H9 (cell line): ENCODE data around the gene PCDHGA11. TPM values are rescaled to one million over a fixed set of nuclear protein-coding genes. Genes with fewer than 3 reads are reported as not detected.
"Not testable (repeated sequence)": the region's sequence is repeated elsewhere in the genome, so short reads cannot be mapped to it uniquely, and the experiment has no call there.

ENCODE experiments used
- DNase-seq: peaks from one replicate; pipeline ENCODE4 v3.0.0-alpha.2; 2017
- H2AFZ ChIP-seq: one replicate; pipeline ENCODE4 v1.6.1; 2013; ENCODE audit warnings: mild to moderate bottlenecking, low read length, control low read depth, moderate library complexity
- H2AK5ac ChIP-seq: 2 replicates; pipeline ENCODE4 v1.6.1; 2013; ENCODE audit warnings: low read length, control low read depth, mixed read lengths; ENCODE audit not compliant: insufficient read length
- H2BK120ac ChIP-seq: one replicate; pipeline ENCODE4 v1.6.1; 2013; ENCODE audit warnings: low read depth, mild to moderate bottlenecking, low read length, control low read depth, inconsistent platforms; ENCODE audit not compliant: poor library complexity, severe bottlenecking
- H2BK12ac ChIP-seq: 2 replicates; pipeline ENCODE4 v1.6.1; 2013; ENCODE audit warnings: low read length, control low read depth, mixed read lengths, low read depth; ENCODE audit not compliant: insufficient read length
- H2BK15ac ChIP-seq: 2 replicates; pipeline ENCODE4 v1.6.1; 2013; ENCODE audit warnings: low read depth, low read length, control low read depth
- H2BK20ac ChIP-seq: one replicate; pipeline ENCODE4 v1.6.1; 2013; ENCODE audit warnings: low read depth, mild to moderate bottlenecking, low read length, control low read depth, inconsistent platforms; ENCODE audit not compliant: poor library complexity, severe bottlenecking
- H2BK5ac ChIP-seq: 2 replicates; pipeline ENCODE4 v1.6.1; 2013; ENCODE audit warnings: low read length, control low read depth, mixed read lengths; ENCODE audit not compliant: insufficient read length
- H3K14ac ChIP-seq: 2 replicates; pipeline ENCODE4 v1.6.1; 2013; ENCODE audit warnings: low read length, control low read depth; ENCODE audit not compliant: insufficient read depth
- H3K18ac ChIP-seq: 2 replicates; pipeline ENCODE4 v1.6.1; 2013; ENCODE audit warnings: low read depth, mild to moderate bottlenecking, mixed read lengths, low read length, control low read depth; ENCODE audit not compliant: insufficient read length
- H3K23ac ChIP-seq: 2 replicates; pipeline ENCODE4 v1.6.1; 2013; ENCODE audit warnings: low read length, control low read depth, mixed read lengths, low read depth; ENCODE audit not compliant: insufficient read length
- H3K23me2 ChIP-seq: 2 replicates; pipeline ENCODE4 v1.6.1; 2013; ENCODE audit warnings: low read depth, mild to moderate bottlenecking, mixed read lengths, low read length, control low read depth; ENCODE audit not compliant: insufficient read length, poor library complexity, severe bottlenecking
- H3K27ac ChIP-seq: 2 replicates; pipeline ENCODE4 v1.5.1; 2013; ENCODE audit warnings: low read length, control low read depth, mixed read lengths, low read depth; ENCODE audit not compliant: insufficient read length
- H3K27me3 ChIP-seq: 2 replicates; pipeline ENCODE4 v1.6.1; 2013; ENCODE audit warnings: low read length, control low read depth, inconsistent platforms; ENCODE audit not compliant: insufficient read depth
- H3K4ac ChIP-seq: 2 replicates; pipeline ENCODE4 v1.6.1; 2013; ENCODE audit warnings: low read depth, mild to moderate bottlenecking, control low read depth, inconsistent platforms, low read length, moderate library complexity
- H3K4me1 ChIP-seq: 2 replicates; pipeline ENCODE4 v1.6.1; 2013; ENCODE audit warnings: low read length, control low read depth, inconsistent platforms; ENCODE audit not compliant: insufficient read depth
- H3K4me2 ChIP-seq: 2 replicates; pipeline ENCODE4 v1.6.1; 2013; ENCODE audit warnings: low read length, control low read depth, mixed read lengths; ENCODE audit not compliant: insufficient read length, insufficient read depth
- H3K56ac ChIP-seq: 2 replicates; pipeline ENCODE4 v1.6.1; 2013; ENCODE audit warnings: low read depth, mild to moderate bottlenecking, mixed read lengths, low read length, control low read depth; ENCODE audit not compliant: insufficient read length
- H3K79me1 ChIP-seq: 2 replicates; pipeline ENCODE4 v1.6.1; 2013; ENCODE audit warnings: low read depth, mild to moderate bottlenecking, moderate library complexity, low read length, control low read depth, inconsistent platforms; ENCODE audit not compliant: insufficient read depth, poor library complexity, severe bottlenecking
- H3K79me2 ChIP-seq: 2 replicates; pipeline ENCODE4 v1.6.1; 2013; ENCODE audit warnings: low read length, control low read depth, inconsistent platforms; ENCODE audit not compliant: insufficient read depth
- H3K9ac ChIP-seq: 2 replicates; pipeline ENCODE4 v1.6.1; 2013; ENCODE audit warnings: low read length, control low read depth, mixed read lengths; ENCODE audit not compliant: insufficient read length; ENCODE audit errors: extremely low read depth
- H3K9me3 ChIP-seq: one replicate; pipeline ENCODE4 v1.6.1; 2013; ENCODE audit warnings: low read depth, low read length, inconsistent platforms; ENCODE audit not compliant: control insufficient read depth
- H3T11ph ChIP-seq: one replicate; pipeline ENCODE4 v1.6.1; 2013; ENCODE audit warnings: mild to moderate bottlenecking, low read length, control low read depth, inconsistent platforms
- H4K20me1 ChIP-seq: one replicate; pipeline ENCODE4 v1.6.1; 2013; ENCODE audit not compliant: control insufficient read depth, insufficient read length, insufficient read depth
- H4K5ac ChIP-seq: 2 replicates; pipeline ENCODE4 v1.6.1; 2013; ENCODE audit warnings: low read depth, mild to moderate bottlenecking, mixed read lengths, low read length, control low read depth; ENCODE audit not compliant: insufficient read length
- H4K8ac ChIP-seq: replicated peaks from 2 replicates; pipeline ENCODE4 v1.6.1; 2013; ENCODE audit warnings: low read length, control low read depth, mixed read lengths, low read depth; ENCODE audit not compliant: insufficient read length
- H4K91ac ChIP-seq: 2 replicates; pipeline ENCODE4 v1.6.1; 2013; ENCODE audit warnings: low read depth, mild to moderate bottlenecking, moderate library complexity, mixed read lengths, low read length, control low read depth; ENCODE audit not compliant: insufficient read length
- H3K27ac Mint-ChIP-seq, 3 experiments: 2 replicates in 2 of 3; 3 replicates in 1 of 3; pipeline ENCODE4 v1.8.0; 2020 to 2021; ENCODE audit warnings: mixed read lengths in 3 of 3, mild to moderate bottlenecking in 1 of 3, moderate library complexity in 1 of 3
- H3K27me3 Mint-ChIP-seq: 2 replicates; pipeline ENCODE4 v1.8.0; 2021; ENCODE audit warnings: low read depth, mild to moderate bottlenecking, moderate library complexity, mixed read lengths
- H3K36me3 Mint-ChIP-seq, 3 experiments: 2 replicates in 2 of 3; 3 replicates in 1 of 3; pipeline ENCODE4 v1.8.0; 2020 to 2021; ENCODE audit warnings: low read depth in 3 of 3, mixed read lengths in 3 of 3; ENCODE audit not compliant: insufficient read depth in 1 of 3
- H3K4me1 Mint-ChIP-seq, 2 experiments: 2 replicates each; pipeline ENCODE4 v1.8.0; 2020; ENCODE audit warnings: mixed read lengths in 2 of 2
- H3K4me3 Mint-ChIP-seq, 2 experiments: 2 replicates in 1 of 2; 3 replicates in 1 of 2; pipeline ENCODE4 v1.8.0; 2020 to 2021; ENCODE audit warnings: mild to moderate bottlenecking in 2 of 2, mixed read lengths in 2 of 2, moderate library complexity in 1 of 2
- H3K9me3 Mint-ChIP-seq, 2 experiments: 2 replicates in 1 of 2; 3 replicates in 1 of 2; pipeline ENCODE4 v1.8.0; 2020; ENCODE audit warnings: mild to moderate bottlenecking in 2 of 2, mixed read lengths in 2 of 2, moderate library complexity in 1 of 2
- WGBS: extraction: QIAGEN DNeasy Blood & Tissue Kit; methylation state at CpG from one replicate; pipeline ENCODE4 v1.1.7; 2013; ENCODE audit warnings: missing lambda C conversion rate, low lambda C conversion rate, mixed read lengths; ENCODE audit not compliant: insufficient read length; ENCODE audit errors: extremely low coverage; 5-methylcytosine and 5-hydroxymethylcytosine counted together
- total RNA-seq: library from RNA; stranded (reverse); gene quantifications from 2 replicates; pipeline ENCODE4 v1.2.1, GENCODE V29; 2021
- TF ChIP-seq, protein P1 (sequence below): fragments of 200-600 bp; sonication (generic); conservative IDR thresholded peaks from 3 replicates; pipeline ENCODE4 v1.8.0; 2021; ENCODE audit warnings: antibody characterized with exemption, mild to moderate bottlenecking

The PCDHGA11 gene
- total RNA-seq, 1 experiment from 2014 or later = 2.6 TPM

DNA sequence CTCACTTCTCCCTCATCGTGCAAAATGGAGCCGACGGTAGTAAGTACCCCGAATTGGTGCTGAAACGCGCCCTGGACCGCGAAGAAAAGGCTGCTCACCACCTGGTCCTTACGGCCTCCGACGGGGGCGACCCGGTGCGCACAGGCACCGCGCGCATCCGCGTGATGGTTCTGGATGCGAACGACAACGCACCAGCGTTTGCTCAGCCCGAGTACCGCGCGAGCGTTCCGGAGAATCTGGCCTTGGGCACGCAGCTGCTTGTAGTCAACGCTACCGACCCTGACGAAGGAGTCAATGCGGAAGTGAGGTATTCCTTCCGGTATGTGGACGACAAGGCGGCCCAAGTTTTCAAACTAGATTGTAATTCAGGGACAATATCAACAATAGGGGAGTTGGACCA lies 10.4 kb downstream of the PCDHGA11 start:
- Histone ChIP-seq H3K9ac (no peak overlapping the region), H4K5ac (no peak overlapping the region), H3K27ac (no peak overlapping the region), H3K4me2 (no peak overlapping the region), H4K20me1 (no peaks in the 10 kb centered on the region), H2BK20ac (no peak overlapping the region), H2AK5ac (no peak overlapping the region), H2BK120ac (no peak overlapping the region), H3K4ac (no peak overlapping the region), H3T11ph (no peak overlapping the region), H3K4me1 (no peaks in the 10 kb centered on the region), H2BK5ac (no peak overlapping the region), H3K9me3 (peaks cover 23% of the 10 kb centered on the region), H2BK12ac (no peak overlapping the region), H2AFZ (no peak overlapping the region), H2BK15ac (no peak overlapping the region), H3K79me1 (no peaks in the 10 kb centered on the region), H3K79me2 (no peaks in the 10 kb centered on the region), H3K27me3 (no peaks in the 10 kb centered on the region), H3K23me2 (no peaks in the 10 kb centered on the region), H3K56ac (no peak overlapping the region), H4K91ac (no peak overlapping the region), H3K18ac (no peak overlapping the region), H3K14ac (no peak overlapping the region), H4K8ac (no peak overlapping the region), H3K23ac (no peak overlapping the region)
- no peak for DNase-seq
- Mint-ChIP-seq H3K9me3 (peaks cover 64 to 72% of the 10 kb centered on the region in 2 experiments), H3K4me3 (no peak overlapping the region), H3K27me3 (peaks cover 3% of the 10 kb centered on the region), H3K36me3 (peaks cover 54 to 76% (median 57%) of the 10 kb centered on the region in 3 experiments), H3K27ac (no peak overlapping the region), H3K4me1 (no peaks in the 10 kb centered on the region)
- TF ChIP-seq, protein P1, sequence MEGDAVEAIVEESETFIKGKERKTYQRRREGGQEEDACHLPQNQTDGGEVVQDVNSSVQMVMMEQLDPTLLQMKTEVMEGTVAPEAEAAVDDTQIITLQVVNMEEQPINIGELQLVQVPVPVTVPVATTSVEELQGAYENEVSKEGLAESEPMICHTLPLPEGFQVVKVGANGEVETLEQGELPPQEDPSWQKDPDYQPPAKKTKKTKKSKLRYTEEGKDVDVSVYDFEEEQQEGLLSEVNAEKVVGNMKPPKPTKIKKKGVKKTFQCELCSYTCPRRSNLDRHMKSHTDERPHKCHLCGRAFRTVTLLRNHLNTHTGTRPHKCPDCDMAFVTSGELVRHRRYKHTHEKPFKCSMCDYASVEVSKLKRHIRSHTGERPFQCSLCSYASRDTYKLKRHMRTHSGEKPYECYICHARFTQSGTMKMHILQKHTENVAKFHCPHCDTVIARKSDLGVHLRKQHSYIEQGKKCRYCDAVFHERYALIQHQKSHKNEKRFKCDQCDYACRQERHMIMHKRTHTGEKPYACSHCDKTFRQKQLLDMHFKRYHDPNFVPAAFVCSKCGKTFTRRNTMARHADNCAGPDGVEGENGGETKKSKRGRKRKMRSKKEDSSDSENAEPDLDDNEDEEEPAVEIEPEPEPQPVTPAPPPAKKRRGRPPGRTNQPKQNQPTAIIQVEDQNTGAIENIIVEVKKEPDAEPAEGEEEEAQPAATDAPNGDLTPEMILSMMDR = no peak
- WGBS = no CpG with 5 or more reads among the region's 37 CpGs

DNA sequence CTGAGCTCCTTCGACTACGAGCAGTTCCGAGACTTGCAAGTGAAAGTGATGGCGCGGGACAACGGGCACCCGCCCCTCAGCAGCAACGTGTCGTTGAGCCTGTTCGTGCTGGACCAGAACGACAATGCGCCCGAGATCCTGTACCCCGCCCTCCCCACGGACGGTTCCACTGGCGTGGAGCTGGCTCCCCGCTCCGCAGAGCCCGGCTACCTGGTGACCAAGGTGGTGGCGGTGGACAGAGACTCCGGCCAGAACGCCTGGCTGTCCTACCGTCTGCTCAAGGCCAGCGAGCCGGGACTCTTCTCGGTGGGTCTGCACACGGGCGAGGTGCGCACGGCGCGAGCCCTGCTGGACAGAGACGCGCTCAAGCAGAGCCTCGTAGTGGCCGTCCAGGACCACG lies 11.5 kb downstream of the PCDHGA11 start:
- Mint-ChIP-seq H3K9me3 (peaks cover 54 to 61% of the 10 kb centered on the region in 2 experiments), H3K36me3 (peaks cover 46 to 65% (median 47%) of the 10 kb centered on the region in 3 experiments)
- not testable (repeated sequence) for H4K91ac ChIP-seq, H4K20me1 ChIP-seq, H4K5ac ChIP-seq, H2BK120ac ChIP-seq, H3K9ac ChIP-seq, H3K79me1 ChIP-seq, H3K23ac ChIP-seq, H2AK5ac ChIP-seq, H3K27me3 ChIP-seq, H3K14ac ChIP-seq, H3K18ac ChIP-seq, H2BK20ac ChIP-seq, H3T11ph ChIP-seq, H3K23me2 ChIP-seq, H3K79me2 ChIP-seq, H3K27me3 Mint-ChIP-seq, H3K4me3 Mint-ChIP-seq, H3K27ac Mint-ChIP-seq, H3K4me1 Mint-ChIP-seq, H3K4me2 ChIP-seq, H3K27ac ChIP-seq, H2BK5ac ChIP-seq, H2AFZ ChIP-seq, H3K4ac ChIP-seq, H2BK15ac ChIP-seq, H3K4me1 ChIP-seq, H4K8ac ChIP-seq, DNase-seq, H2BK12ac ChIP-seq, H3K56ac ChIP-seq
- WGBS = no CpG with 5 or more reads among the region's 38 CpGs
- H3K9me3 ChIP-seq = peaks cover 17% of the 10 kb centered on the region
